SU-DHL-6 (cell line): ENCODE data around the gene KLF4.

ENCODE experiments used
- H2AFZ ChIP-seq: fragments of 200-600 bp; sonication (generic); 2 replicates; pipeline ENCODE4 v1.6.1; 2014; ENCODE audit warnings: low read depth, mild to moderate bottlenecking, moderate library complexity, mixed read lengths, antibody characterized with exemption, low read length; ENCODE audit not compliant: severe bottlenecking
- H3F3A ChIP-seq: fragments of 200-600 bp; shearing (Covaris generic); 2 replicates; pipeline ENCODE4 v1.6.0; 2016; ENCODE audit warnings: antibody characterized with exemption, mild to moderate bottlenecking; ENCODE audit not compliant: insufficient read depth
- H3K27ac ChIP-seq: fragments of 200-600 bp; sonication (generic); 2 replicates; pipeline ENCODE4 v1.5.1; 2016; ENCODE audit warnings: low read depth, mild to moderate bottlenecking, low read length, moderate library complexity, mixed read lengths
- H3K27me3 ChIP-seq: fragments of 200-600 bp; sonication (generic), shearing (Covaris generic); 2 replicates; pipeline ENCODE4 v1.6.0; 2014; ENCODE audit warnings: mild to moderate bottlenecking, low read length
- H3K36me3 ChIP-seq: fragments of 200-600 bp; sonication (generic); 2 replicates; pipeline ENCODE4 v1.6.1; 2014; ENCODE audit warnings: mild to moderate bottlenecking, low read length, mixed read lengths
- H3K4me2 ChIP-seq: fragments of 300-600, 200-600 bp; shearing (Covaris generic), sonication (generic); 2 replicates; pipeline ENCODE4 v1.6.0; 2014; ENCODE audit warnings: low read length, low read depth, mild to moderate bottlenecking; ENCODE audit not compliant: poor library complexity, severe bottlenecking
- H3K4me3 ChIP-seq: fragments of 200-600 bp; sonication (generic); 2 replicates; pipeline ENCODE4 v1.5.1; 2014; ENCODE audit warnings: antibody characterized with exemption, low read length, mild to moderate bottlenecking, mixed read lengths; ENCODE audit not compliant: insufficient read depth, poor library complexity, severe bottlenecking
- H3K79me2 ChIP-seq: fragments of 200-600 bp; sonication (generic); 2 replicates; pipeline ENCODE4 v1.6.1; 2014; ENCODE audit warnings: mild to moderate bottlenecking, low read length, moderate library complexity; ENCODE audit not compliant: insufficient read depth
- H3K9ac ChIP-seq: fragments of 200-600 bp; sonication (generic); 2 replicates; pipeline ENCODE4 v1.7.0; 2014; ENCODE audit warnings: mild to moderate bottlenecking, low read length
- H3K9me2 ChIP-seq: fragments of 200-600 bp; sonication (generic); replicated peaks from 2 replicates; pipeline ENCODE4 v1.6.1; 2014; ENCODE audit warnings: low read length; ENCODE audit not compliant: insufficient read depth
- H3K9me3 ChIP-seq: fragments of 200-600 bp; sonication (generic); 2 replicates; pipeline ENCODE4 v1.6.1; 2014; ENCODE audit warnings: low read length, mixed read lengths; ENCODE audit not compliant: insufficient read depth
- H4K20me1 ChIP-seq: fragments of 200-600 bp; sonication (generic); 2 replicates; pipeline ENCODE4 v1.6.1; 2014; ENCODE audit warnings: low read depth, mild to moderate bottlenecking, antibody characterized with exemption, low read length, moderate library complexity, mixed read lengths
- EZH2phosphoT487 ChIP-seq: fragments of 200-600 bp; sonication (generic), shearing (Covaris generic); conservative IDR thresholded peaks from 2 replicates; pipeline ENCODE4 v1.6.1; 2018; ENCODE audit warnings: mild to moderate bottlenecking, antibody characterized with exemption, low read length, moderate library complexity, mixed read lengths
- TF ChIP-seq, protein P1 (sequence below): fragments of 200-600 bp; sonication (generic); IDR thresholded peaks from one replicate; pipeline ENCODE4 v1.5.1; 2017; ENCODE audit warnings: antibody characterized with exemption, mild to moderate bottlenecking, low read length, moderate library complexity; ENCODE audit not compliant: insufficient read depth, poor library complexity, severe bottlenecking

Gene KLF4

DNA sequence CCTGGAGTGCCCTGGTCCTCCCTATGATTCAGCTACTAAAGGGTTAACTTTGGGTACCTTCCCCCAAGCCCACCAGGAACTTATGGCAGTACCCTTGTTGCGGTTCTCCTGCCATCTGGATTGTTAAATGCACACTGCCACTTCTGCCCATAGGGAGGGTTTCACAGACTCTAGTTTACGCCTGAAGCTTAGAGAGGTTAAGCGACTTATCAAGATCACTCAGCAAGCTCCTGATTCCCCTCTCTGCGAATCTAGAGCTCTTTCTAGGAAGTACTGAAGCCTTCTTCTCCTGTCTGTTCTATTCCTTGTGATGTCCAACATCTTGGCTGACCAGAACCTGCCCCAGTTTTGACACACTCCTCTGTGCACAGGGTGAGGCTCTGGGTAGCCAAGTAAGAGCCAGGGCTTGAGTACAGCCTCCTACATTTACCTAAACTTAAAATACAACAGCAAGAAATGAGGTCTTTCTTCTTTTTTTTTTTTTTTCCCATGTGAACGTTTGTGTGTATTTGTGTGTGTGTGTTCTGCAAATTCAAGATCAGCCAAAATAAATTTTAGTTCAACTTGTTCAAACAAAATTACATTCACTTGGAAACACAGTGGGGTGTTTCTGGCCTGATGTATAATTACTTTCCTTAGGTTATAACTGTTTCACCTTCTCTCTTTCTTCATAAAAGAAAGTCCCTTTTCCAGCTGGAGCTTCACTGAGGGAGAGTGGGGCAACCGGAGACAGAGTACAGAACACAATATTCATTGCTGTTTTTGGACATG, 28.7 kb upstream of the KLF4 start:
- H3K79me2 ChIP-seq: no peaks in the 10 kb centered on the region
- H3K36me3 ChIP-seq: no peaks in the 10 kb centered on the region
- H3F3A ChIP-seq: no peaks in the 10 kb centered on the region
- no peaks in the 10 kb centered on the region for H3K9me2 ChIP-seq
- no peak overlapping the region for H3K27ac ChIP-seq
- H2AFZ ChIP-seq: no peak overlapping the region
- H3K9me3 ChIP-seq: no peaks in the 10 kb centered on the region
- no peaks in the 10 kb centered on the region for H3K27me3 ChIP-seq
- H3K4me2 ChIP-seq: no peak overlapping the region
- no peak overlapping the region for H3K4me3 ChIP-seq
- H4K20me1 ChIP-seq: no peaks in the 10 kb centered on the region
- H3K9ac ChIP-seq: no peak overlapping the region
- TF ChIP-seq, protein P1, sequence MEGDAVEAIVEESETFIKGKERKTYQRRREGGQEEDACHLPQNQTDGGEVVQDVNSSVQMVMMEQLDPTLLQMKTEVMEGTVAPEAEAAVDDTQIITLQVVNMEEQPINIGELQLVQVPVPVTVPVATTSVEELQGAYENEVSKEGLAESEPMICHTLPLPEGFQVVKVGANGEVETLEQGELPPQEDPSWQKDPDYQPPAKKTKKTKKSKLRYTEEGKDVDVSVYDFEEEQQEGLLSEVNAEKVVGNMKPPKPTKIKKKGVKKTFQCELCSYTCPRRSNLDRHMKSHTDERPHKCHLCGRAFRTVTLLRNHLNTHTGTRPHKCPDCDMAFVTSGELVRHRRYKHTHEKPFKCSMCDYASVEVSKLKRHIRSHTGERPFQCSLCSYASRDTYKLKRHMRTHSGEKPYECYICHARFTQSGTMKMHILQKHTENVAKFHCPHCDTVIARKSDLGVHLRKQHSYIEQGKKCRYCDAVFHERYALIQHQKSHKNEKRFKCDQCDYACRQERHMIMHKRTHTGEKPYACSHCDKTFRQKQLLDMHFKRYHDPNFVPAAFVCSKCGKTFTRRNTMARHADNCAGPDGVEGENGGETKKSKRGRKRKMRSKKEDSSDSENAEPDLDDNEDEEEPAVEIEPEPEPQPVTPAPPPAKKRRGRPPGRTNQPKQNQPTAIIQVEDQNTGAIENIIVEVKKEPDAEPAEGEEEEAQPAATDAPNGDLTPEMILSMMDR: no peak
- no peak for TF ChIP-seq EZH2phosphoT487

DNA sequence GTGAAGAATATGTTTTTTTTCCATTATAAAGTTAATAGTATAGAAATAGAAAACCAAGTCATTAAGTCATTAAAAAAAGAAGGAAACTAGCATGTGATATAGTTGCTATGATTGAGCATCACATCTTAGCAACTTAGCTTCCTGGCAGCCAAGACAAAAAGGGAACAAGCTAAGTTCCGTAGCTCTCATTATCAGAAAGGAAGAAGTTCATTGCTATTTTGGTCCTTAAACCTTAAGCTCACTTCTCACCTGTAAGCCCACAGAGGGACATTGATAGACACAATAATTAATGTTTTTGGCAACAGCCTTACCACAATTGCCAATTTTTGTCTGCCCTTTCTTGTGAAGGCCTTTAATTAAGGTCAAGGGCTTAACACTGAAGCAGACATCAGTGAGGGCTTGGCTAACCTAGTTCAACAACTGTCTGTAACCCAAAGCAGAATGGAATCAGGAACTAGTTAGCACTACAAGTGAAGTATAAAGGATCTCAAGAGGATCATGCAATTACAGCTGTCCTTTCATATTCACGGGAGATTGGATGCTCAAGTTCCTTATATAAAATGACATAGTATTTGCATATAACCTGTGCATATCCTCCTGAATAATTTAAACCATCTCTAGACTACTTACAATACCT, 24.0 kb upstream of the KLF4 start:
- Histone ChIP-seq H3K4me3 (no peak overlapping the region), H3K9me2 (no peaks in the 10 kb centered on the region), H3K27me3 (no peaks in the 10 kb centered on the region), H3F3A (no peaks in the 10 kb centered on the region), H3K79me2 (no peaks in the 10 kb centered on the region), H3K27ac (no peak overlapping the region), H3K9ac (no peak overlapping the region), H3K4me2 (no peak overlapping the region), H3K36me3 (no peaks in the 10 kb centered on the region), H3K9me3 (no peaks in the 10 kb centered on the region), H4K20me1 (no peaks in the 10 kb centered on the region), H2AFZ (no peak overlapping the region)
- TF ChIP-seq EZH2phosphoT487: no peak
- TF ChIP-seq, protein P1: no peak

DNA sequence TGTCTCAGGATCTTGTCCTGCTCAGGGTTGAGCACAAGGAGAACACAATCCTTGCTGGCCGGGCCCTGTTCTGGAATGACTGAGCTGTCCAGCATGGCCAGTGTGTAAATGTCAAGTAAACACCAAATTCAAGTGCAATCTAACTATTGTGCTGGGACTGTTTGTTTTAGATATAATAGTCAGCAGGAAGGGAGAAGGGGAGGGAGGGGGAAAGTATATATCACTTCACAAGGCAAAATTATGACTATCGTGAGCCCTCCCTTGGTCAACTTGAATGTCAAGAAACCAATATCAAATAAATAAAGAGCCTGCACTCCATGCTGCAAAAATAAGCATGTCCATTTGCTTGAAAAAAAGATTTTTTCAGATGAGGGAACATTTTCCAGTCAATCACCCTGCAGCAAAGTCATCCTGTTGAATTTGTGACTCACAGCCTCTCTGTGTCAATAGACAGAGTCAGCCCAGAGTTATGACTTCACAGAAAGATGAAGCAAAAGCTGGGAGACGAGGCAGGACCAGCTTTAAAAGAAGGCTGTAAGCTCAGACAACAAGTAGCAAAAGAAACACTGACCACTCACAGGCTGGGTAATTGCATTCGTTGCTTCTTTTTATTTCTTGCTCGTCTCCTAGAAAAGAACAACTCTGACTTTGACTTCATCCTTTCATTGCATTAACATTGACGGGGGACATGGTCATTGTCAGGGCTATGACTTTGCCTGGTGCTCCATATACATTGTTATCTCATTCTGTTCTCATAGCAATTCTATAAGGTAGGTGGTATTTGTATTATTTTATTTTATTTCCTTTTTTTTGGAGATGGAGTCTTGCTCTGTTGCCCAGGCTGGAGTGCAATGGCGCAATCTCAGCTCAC, 15.3 kb upstream of the KLF4 start:
- no peaks in the 10 kb centered on the region for H4K20me1 ChIP-seq
- TF ChIP-seq, protein P1: no peak
- no peak for TF ChIP-seq EZH2phosphoT487
- H3K4me2 ChIP-seq: no peak overlapping the region

More for the DNA sequence above, 15.3 kb upstream of the KLF4 start:
- no peaks in the 10 kb centered on the region for H3F3A ChIP-seq
- no peak overlapping the region for H3K27ac ChIP-seq
- H3K9me2 ChIP-seq: no peaks in the 10 kb centered on the region
- no peak overlapping the region for H3K9ac ChIP-seq
- H3K79me2 ChIP-seq: no peaks in the 10 kb centered on the region
- no peaks in the 10 kb centered on the region for H3K27me3 ChIP-seq
- H3K9me3 ChIP-seq: no peaks in the 10 kb centered on the region
- H2AFZ ChIP-seq: no peak overlapping the region
- H3K36me3 ChIP-seq: no peaks in the 10 kb centered on the region
- no peak overlapping the region for H3K4me3 ChIP-seq
